Mesenchymal stem cell (in vitro differentiated cells and primary cell): ENCODE measurements around the gene SPAG6.

ENCODE experiments used
- DNase-seq: peaks from one replicate; pipeline ENCODE4 v3.0.0-alpha.2; 2013
- H2AFZ ChIP-seq: one replicate; pipeline ENCODE4 v1.6.1; 2013; ENCODE audit warnings: low read depth, mild to moderate bottlenecking, control low read depth, inconsistent platforms, low read length, moderate library complexity
- H2AK5ac ChIP-seq: 2 replicates; pipeline ENCODE4 v1.6.1; 2013; ENCODE audit warnings: low read length, moderate library complexity, mild to moderate bottlenecking, inconsistent platforms; ENCODE audit not compliant: severe bottlenecking
- H2BK120ac ChIP-seq: one replicate; pipeline ENCODE4 v1.6.1; 2013; ENCODE audit warnings: low read depth, mild to moderate bottlenecking, inconsistent platforms, low read length, moderate library complexity
- H2BK12ac ChIP-seq, 2 experiments: one replicate each; pipeline ENCODE4 v1.6.1; 2013; ENCODE audit warnings: inconsistent platforms in 2 of 2, low read length in 2 of 2, mild to moderate bottlenecking in 2 of 2, moderate library complexity in 2 of 2, control low read depth in 1 of 2
- H2BK15ac ChIP-seq: one replicate; pipeline ENCODE4 v1.6.1; 2013; ENCODE audit warnings: mild to moderate bottlenecking, low read depth, inconsistent platforms; ENCODE audit not compliant: poor library complexity, severe bottlenecking
- H2BK5ac ChIP-seq: 2 replicates; pipeline ENCODE4 v1.6.1; 2013; ENCODE audit warnings: low read depth, mild to moderate bottlenecking, low read length, control low read depth, inconsistent platforms; ENCODE audit not compliant: poor library complexity, severe bottlenecking
- H3K14ac ChIP-seq, 2 experiments: one replicate each; pipeline ENCODE4 v1.6.1; 2013; ENCODE audit warnings: inconsistent platforms in 2 of 2, low read length in 2 of 2, control low read depth in 1 of 2, mild to moderate bottlenecking in 1 of 2, moderate library complexity in 1 of 2
- H3K18ac ChIP-seq, 2 experiments: one replicate each; pipeline ENCODE4 v1.6.1; 2013; ENCODE audit warnings: inconsistent platforms in 2 of 2, low read length in 2 of 2, control low read depth in 1 of 2, low read depth in 1 of 2, mild to moderate bottlenecking in 1 of 2
- H3K23ac ChIP-seq, 2 experiments: one replicate each; pipeline ENCODE4 v1.6.1; 2013; ENCODE audit warnings: inconsistent platforms in 2 of 2, low read length in 2 of 2, mild to moderate bottlenecking in 2 of 2, moderate library complexity in 2 of 2, control low read depth in 1 of 2
- H3K27ac ChIP-seq: 2 replicates; pipeline ENCODE4 v1.5.1; 2013; ENCODE audit warnings: mild to moderate bottlenecking, moderate library complexity, low read length, control low read depth, inconsistent platforms; ENCODE audit not compliant: poor library complexity, severe bottlenecking
- H3K27me3 ChIP-seq, 2 experiments: 2 replicates each; pipeline versions ENCODE4 v1.6.1 to v1.7.0; 2013; ENCODE audit warnings: low read length in 2 of 2, mild to moderate bottlenecking in 2 of 2, moderate library complexity in 2 of 2, control low read depth in 1 of 2, inconsistent platforms in 1 of 2; ENCODE audit not compliant: control insufficient read depth in 1 of 2, insufficient read depth in 1 of 2
- H3K36me3 ChIP-seq, 2 experiments: 2 replicates each; pipeline versions ENCODE4 v1.6.1 to v1.7.0; 2013; ENCODE audit warnings: low read length in 2 of 2, control low read depth in 1 of 2, inconsistent platforms in 1 of 2, low read depth in 1 of 2, mild to moderate bottlenecking in 1 of 2; ENCODE audit not compliant: insufficient read depth in 2 of 2, control insufficient read depth in 1 of 2
- H3K4ac ChIP-seq, 2 experiments: one replicate each; pipeline ENCODE4 v1.6.1; 2013; ENCODE audit warnings: inconsistent platforms in 2 of 2, low read length in 2 of 2, mild to moderate bottlenecking in 2 of 2, moderate library complexity in 2 of 2, control low read depth in 1 of 2, low read depth in 1 of 2
- H3K4me1 ChIP-seq: 2 replicates; pipeline ENCODE4 v1.6.1; 2013; ENCODE audit warnings: low read depth, low read length, control low read depth; ENCODE audit not compliant: control insufficient read depth, insufficient read depth
- H3K4me2 ChIP-seq: 2 replicates; pipeline ENCODE4 v1.6.1; 2013; ENCODE audit warnings: low read length, mild to moderate bottlenecking, inconsistent platforms; ENCODE audit not compliant: poor library complexity, severe bottlenecking
- H3K4me3 ChIP-seq, 2 experiments: 2 replicates each; pipeline versions ENCODE4 v1.5.1 to v1.7.0; 2013; ENCODE audit warnings: low read length in 2 of 2, mild to moderate bottlenecking in 2 of 2, control low read depth in 1 of 2, low read depth in 1 of 2; ENCODE audit not compliant: insufficient read depth in 1 of 2
- H3K79me1 ChIP-seq: replicated peaks from 2 replicates; pipeline ENCODE4 v1.6.1; 2013; ENCODE audit warnings: mild to moderate bottlenecking, control low read depth, low read length, inconsistent platforms; ENCODE audit not compliant: poor library complexity, severe bottlenecking
- H3K9ac ChIP-seq: 2 replicates; pipeline ENCODE4 v1.7.0; 2013; ENCODE audit warnings: mild to moderate bottlenecking, low read length, moderate library complexity
- H3K9me3 ChIP-seq: 2 replicates; pipeline ENCODE4 v1.7.0; 2013; ENCODE audit warnings: mild to moderate bottlenecking, low read length; ENCODE audit not compliant: control insufficient read depth
- H4K8ac ChIP-seq: one replicate; pipeline ENCODE4 v1.6.1; 2013; ENCODE audit warnings: inconsistent platforms, mild to moderate bottlenecking, low read length, moderate library complexity
- H4K91ac ChIP-seq: one replicate; pipeline ENCODE4 v1.6.1; 2013; ENCODE audit warnings: mild to moderate bottlenecking, low read length, inconsistent platforms
- WGBS: methylation state at CpG from one replicate; pipeline ENCODE4 v1.1.7; 2013; ENCODE audit warnings: mixed read lengths; 5-methylcytosine and 5-hydroxymethylcytosine counted together

The SPAG6 gene

GRCh38 chr10:22366435-22366703 lies 21.1 kb downstream of the SPAG6 start:
- H2BK12ac ChIP-seq: no peak overlapping the region
- no peak overlapping the region for H2AK5ac ChIP-seq
- no peak overlapping the region for H4K8ac ChIP-seq
- H3K4me2 ChIP-seq: no peak overlapping the region
- H3K18ac ChIP-seq: no peak overlapping the region
- no peak for DNase-seq
- no peak overlapping the region for H3K14ac ChIP-seq
- H3K4ac ChIP-seq: no peak overlapping the region
- no peaks in the 10 kb centered on the region for H3K9me3 ChIP-seq
- H2AFZ ChIP-seq: no peak overlapping the region
- H3K27ac ChIP-seq: no peak overlapping the region
- H2BK15ac ChIP-seq: no peak overlapping the region
- no peaks in the 10 kb centered on the region for H3K27me3 ChIP-seq
- no peak overlapping the region for H4K91ac ChIP-seq
- H3K79me1 ChIP-seq: no peaks in the 10 kb centered on the region
- H2BK120ac ChIP-seq: no peak overlapping the region
- no peaks in the 10 kb centered on the region for H3K36me3 ChIP-seq
- no peak overlapping the region for H2BK5ac ChIP-seq
- H3K4me3 ChIP-seq: no peak overlapping the region
- no peak overlapping the region for H3K23ac ChIP-seq
- H3K9ac ChIP-seq: no peak overlapping the region
- no peaks in the 10 kb centered on the region for H3K4me1 ChIP-seq

- no peak overlapping the region for H2AK5ac ChIP-seq
Observed at GRCh38 chr10:22366771-22367170, 21.5 kb downstream of the SPAG6 start.

GRCh38 chr10:22367471-22367870 lies 22.2 kb downstream of the SPAG6 start:
- H3K27me3 ChIP-seq: no peaks in the 10 kb centered on the region
- H3K9me3 ChIP-seq: no peaks in the 10 kb centered on the region
- no peak overlapping the region for H2BK15ac ChIP-seq
- no peak overlapping the region for H3K4ac ChIP-seq
- DNase-seq: no peak
- no peak overlapping the region for H2BK12ac ChIP-seq
- H2AK5ac ChIP-seq: no peak overlapping the region
- no peaks in the 10 kb centered on the region for H3K36me3 ChIP-seq
- no peak overlapping the region for H3K18ac ChIP-seq
- no peaks in the 10 kb centered on the region for H3K4me1 ChIP-seq
- H3K9ac ChIP-seq: no peak overlapping the region
- no peak overlapping the region for H3K4me3 ChIP-seq
- H3K27ac ChIP-seq: no peak overlapping the region
- H2AFZ ChIP-seq: no peak overlapping the region
- no CpG with 5 or more reads among the region's 1 CpG for WGBS
- H4K8ac ChIP-seq: no peak overlapping the region
- H3K4me2 ChIP-seq: no peak overlapping the region
- no peak overlapping the region for H2BK120ac ChIP-seq
- no peak overlapping the region for H4K91ac ChIP-seq
- H3K79me1 ChIP-seq: no peaks in the 10 kb centered on the region
- H3K14ac ChIP-seq: no peak overlapping the region
- H2BK5ac ChIP-seq: no peak overlapping the region
- H3K23ac ChIP-seq: no peak overlapping the region

More at GRCh38 chr10:22366771-22367170, 21.5 kb downstream of the SPAG6 start:
- Histone ChIP-seq H3K4ac (no peak overlapping the region), H3K9me3 (no peaks in the 10 kb centered on the region), H2BK15ac (no peak overlapping the region), H3K4me1 (no peaks in the 10 kb centered on the region), H3K14ac (no peak overlapping the region), H3K27me3 (no peaks in the 10 kb centered on the region), H2BK12ac (no peak overlapping the region), H3K18ac (no peak overlapping the region), H2BK120ac (no peak overlapping the region), H3K27ac (no peak overlapping the region), H2BK5ac (no peak overlapping the region), H4K8ac (no peak overlapping the region), H3K23ac (no peak overlapping the region), H3K4me2 (no peak overlapping the region), H4K91ac (no peak overlapping the region), H3K79me1 (no peaks in the 10 kb centered on the region), H2AFZ (no peak overlapping the region), H3K36me3 (no peaks in the 10 kb centered on the region), H3K4me3 (no peak overlapping the region), H3K9ac (no peak overlapping the region)
- DNase-seq: no peak
- no CpG with 5 or more reads among the region's 2 CpGs for WGBS

GRCh38 chr10:22368402-22368801 lies 23.1 kb downstream of the SPAG6 start:
- DNase-seq: no peak
- Histone ChIP-seq H2BK120ac (no peak overlapping the region), H3K4ac (no peak overlapping the region), H2BK5ac (no peak overlapping the region), H2BK15ac (no peak overlapping the region), H3K23ac (no peak overlapping the region), H3K9me3 (no peaks in the 10 kb centered on the region), H4K8ac (no peak overlapping the region), H3K27me3 (no peaks in the 10 kb centered on the region), H4K91ac (no peak overlapping the region), H3K36me3 (no peaks in the 10 kb centered on the region), H2AK5ac (no peak overlapping the region), H2BK12ac (no peak overlapping the region), H3K4me2 (no peak overlapping the region), H3K14ac (no peak overlapping the region), H3K79me1 (no peaks in the 10 kb centered on the region), H3K4me1 (no peaks in the 10 kb centered on the region), H2AFZ (no peak overlapping the region), H3K18ac (no peak overlapping the region), H3K27ac (no peak overlapping the region), H3K9ac (no peak overlapping the region), H3K4me3 (no peak overlapping the region)
- WGBS: 79% methylated on average over 4 of the region's 4 CpGs
